AG04450 (cell line): ENCODE data around the gene CAPN11. TPM values are rescaled to one million over a fixed set of nuclear protein-coding genes. Genes with fewer than 3 reads are reported as not detected.
"Not testable (repeated sequence)": the region's sequence is repeated elsewhere in the genome, so short reads cannot be mapped to it uniquely, and the experiment has no call there.

Source experiments
- CTCF ChIA-PET: fragments of 300-600, 350-600 bp; formaldehyde crosslinking; extraction: SDS; loops from one replicate; lab custom pipeline; 2022; ENCODE audit warnings: antibody characterized with exemption, inconsistent platforms; lab: Charles Lee
- POLR2A ChIA-PET: fragments of 350-600 bp; formaldehyde crosslinking; extraction: SDS; loops from one replicate; lab custom pipeline; 2021; ENCODE audit warnings: antibody characterized with exemption, inconsistent platforms; lab: Yijun Ruan, JAX
- DNase-seq: peaks from one replicate; pipeline ENCODE4 v3.0.0-alpha.2; 2011; ENCODE audit warnings: low read depth, low spot score
- H3K27ac ChIP-seq: one replicate; pipeline ENCODE4 v1.5.1; 2012; ENCODE audit warnings: low read depth, low read length, control low read depth
- H3K27me3 ChIP-seq: one replicate; pipeline ENCODE4 v1.6.0; 2012; ENCODE audit warnings: low read length; ENCODE audit not compliant: control insufficient read depth, insufficient read depth
- H3K4me3 ChIP-seq: 2 replicates; pipeline ENCODE4 v1.5.1; 2011; ENCODE audit warnings: mild to moderate bottlenecking, low read depth, low read length, control low read depth
- H3K9me3 ChIP-seq: 2 replicates; pipeline ENCODE4 v1.5.1; 2012; ENCODE audit warnings: low read length; ENCODE audit not compliant: control insufficient read depth, insufficient read depth
- CTCF ChIP-seq: IDR thresholded peaks from 2 replicates; pipeline ENCODE4 v1.5.1; 2011; ENCODE audit warnings: low read depth, low read length, control low read depth, inconsistent platforms
- polyA plus RNA-seq: library from polyadenylated mRNA; depleted of rRNA; stranded (reverse); fragments of >200 nt; gene quantifications from 2 replicates; pipeline ENCODE4 v1.2.3, GENCODE V29; 2011

Gene CAPN11
- polyA plus RNA-seq, 1 experiment: 0.04 TPM

GRCh38 chr6:44194326-44194725, 35.7 kb downstream of the CAPN11 start:
- no peaks in the 10 kb centered on the region for H3K9me3 ChIP-seq
- DNase-seq: no peak
- no peak overlapping the region for H3K27ac ChIP-seq
- CTCF ChIA-PET: interaction anchor here (1.8 kb wide), 1 partner anchor 40 kb away, joined by 10 read pairs; no protein-coding TSS in a partner anchor
- POLR2A ChIA-PET: no interaction called here
- no peak overlapping the region for H3K4me3 ChIP-seq
- H3K27me3 ChIP-seq: peaks cover 9% of the 10 kb centered on the region
- TF ChIP-seq CTCF: no peak

GRCh38 chr6:44196351-44196750, 37.7 kb downstream of the CAPN11 start:
- H3K9me3 ChIP-seq, H3K27ac ChIP-seq, DNase-seq, H3K4me3 ChIP-seq, CTCF ChIA-PET, POLR2A ChIA-PET: not testable (repeated sequence)
- H3K27me3 ChIP-seq: peaks cover 14% of the 10 kb centered on the region

GRCh38 chr6:44198684-44199083, 40.1 kb downstream of the CAPN11 start:
- TF ChIP-seq CTCF: no peak
- no peak overlapping the region for H3K4me3 ChIP-seq
- H3K27me3 ChIP-seq: peaks cover 13% of the 10 kb centered on the region
- H3K27ac ChIP-seq: no peak overlapping the region
- ChIA-PET CTCF (interaction anchor here (0.9 to 1.2 kb wide), 2 partner anchors 9 to 36 kb away, joined by 3 to 4 read pairs; no protein-coding TSS in a partner anchor), POLR2A (no interaction called here)
- DNase-seq: no peak
- H3K9me3 ChIP-seq: no peaks in the 10 kb centered on the region

- DNase-seq: no peak
- TF ChIP-seq CTCF: no peak
- Histone ChIP-seq H3K4me3 (no peak overlapping the region), H3K27me3 (peaks cover 6% of the 10 kb centered on the region), H3K9me3 (no peaks in the 10 kb centered on the region), H3K27ac (no peak overlapping the region)
- POLR2A ChIA-PET: no interaction called here
- CTCF ChIA-PET: interaction anchor here (1.3 kb wide), 1 partner anchor 34 kb away, joined by 4 read pairs; no protein-coding TSS in a partner anchor
Measured at GRCh38 chr6:44199883-44200282, 41.3 kb downstream of the CAPN11 start.

- no peak for DNase-seq
- H3K27me3 ChIP-seq: peaks cover 7% of the 10 kb centered on the region
- ChIA-PET CTCF (interaction anchor here (1.3 kb wide), 1 partner anchor 33 kb away, joined by 4 read pairs; no protein-coding TSS in a partner anchor), POLR2A (no interaction called here)
- TF ChIP-seq CTCF: no peak
- H3K4me3 ChIP-seq: no peak overlapping the region
- no peaks in the 10 kb centered on the region for H3K9me3 ChIP-seq
- no peak overlapping the region for H3K27ac ChIP-seq
Measured at GRCh38 chr6:44201200-44201599, 42.6 kb downstream of the CAPN11 start.
